Activated CD8-positive, alpha-beta memory T cell treated with anti-CD3 and anti-CD28 coated beads for 4 hours (primary cell): ENCODE data around the gene ABHD17B.
"Not testable (repeated sequence)": the region's sequence is repeated elsewhere in the genome, so short reads cannot be mapped to it uniquely, and the experiment has no call there.

Experiments used
- DNase-seq, 2 donors: peaks; one replicate each; pipeline ENCODE4 v3.0.0-alpha.2; 2020; ENCODE audit warnings: low read depth in 2 of 2

Gene ABHD17B

DNA sequence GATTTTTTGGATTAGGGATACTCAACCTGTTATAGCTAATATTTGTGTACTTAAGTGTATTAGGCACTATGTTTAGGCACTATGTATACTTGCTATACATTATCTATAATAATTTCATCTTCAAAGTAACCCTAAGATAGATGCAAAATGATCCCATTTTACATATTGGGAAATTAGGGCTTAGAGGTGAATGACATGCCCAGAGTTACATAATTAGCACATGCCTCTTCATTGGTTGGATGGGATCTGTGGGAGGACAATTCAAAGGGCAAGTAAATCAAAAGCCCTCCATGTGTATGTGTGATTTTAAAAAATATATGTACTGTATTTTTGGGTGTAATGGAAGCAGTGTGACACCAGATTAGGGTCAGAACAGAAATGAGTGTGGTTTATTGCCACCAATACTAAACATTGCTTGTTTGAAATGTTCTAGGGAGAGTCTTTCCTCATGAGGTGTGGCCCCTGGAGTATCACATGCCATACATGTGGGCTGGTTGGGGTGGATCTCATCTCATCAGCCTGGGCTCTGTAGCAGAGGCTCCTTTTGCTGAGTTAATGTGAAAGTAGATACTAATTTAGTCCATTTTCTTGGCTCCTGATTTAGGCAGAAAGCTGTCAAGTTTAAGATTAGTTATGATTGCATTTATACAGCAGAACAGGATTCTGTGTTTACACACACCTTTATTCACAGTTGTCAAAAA, 6.0 kb upstream of the ABHD17B start:
- DNase-seq = no peak

DNA sequence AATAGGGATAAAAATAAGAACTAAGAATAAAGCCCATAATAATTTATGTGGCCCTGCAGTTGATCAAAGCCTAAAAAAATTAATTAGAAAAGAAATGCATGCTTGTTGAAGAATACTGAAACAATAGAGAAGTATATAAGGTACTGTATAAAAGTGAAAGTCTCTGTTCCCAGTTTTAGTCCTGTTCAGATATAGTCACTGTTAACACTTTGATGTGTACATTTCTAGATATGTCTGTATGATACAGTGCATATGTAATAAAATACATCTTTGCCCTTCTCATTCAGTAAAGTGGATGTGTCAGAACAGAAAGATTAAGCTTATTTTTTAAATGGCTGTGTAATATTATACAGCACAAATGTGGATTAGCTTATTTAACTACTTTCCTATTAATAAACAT, 4.5 kb upstream of the ABHD17B start:
- DNase-seq = no peak

DNA sequence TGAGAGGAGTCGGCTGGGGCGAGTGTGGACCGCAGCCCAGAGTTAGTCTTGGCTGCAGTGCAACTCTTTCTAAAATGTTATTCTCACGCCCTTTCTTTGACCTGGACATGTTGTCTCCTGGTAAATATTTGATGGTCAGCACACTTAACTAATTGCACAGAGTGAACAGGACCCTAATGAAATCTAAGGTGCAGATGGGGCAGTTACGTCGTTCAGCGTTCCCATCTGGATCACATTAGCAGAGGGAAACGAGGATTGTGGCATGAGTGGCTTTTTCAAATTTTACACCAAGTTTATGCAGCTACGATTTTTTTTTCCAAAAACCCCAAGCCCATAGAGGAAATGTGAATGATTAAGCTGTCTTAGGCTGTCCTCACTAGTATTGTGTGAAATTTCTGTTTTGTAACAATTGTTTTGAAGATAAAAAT, 929 bp upstream of the ABHD17B start:
- DNase-seq = no peak

DNA sequence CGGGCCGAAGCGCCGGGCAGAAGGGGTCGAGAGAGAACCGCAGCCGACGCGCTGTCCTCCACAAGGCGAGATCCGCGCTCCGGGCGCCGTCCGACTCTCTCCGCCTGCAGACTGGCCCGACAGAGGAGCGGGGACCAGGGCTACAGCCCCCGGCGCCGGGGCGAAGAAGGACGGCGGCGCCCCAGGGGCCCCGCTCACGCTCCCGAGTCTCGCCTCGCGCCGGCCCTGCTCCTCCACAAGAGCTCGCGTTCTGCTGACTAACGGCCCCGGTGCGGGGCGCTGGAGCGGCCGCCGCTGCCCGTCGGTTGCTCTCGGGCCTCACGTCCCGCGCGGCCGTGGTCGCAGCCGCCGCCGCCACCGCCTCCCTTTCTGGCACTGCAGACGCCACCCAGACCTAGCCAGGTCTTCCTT, 338 bp downstream of the ABHD17B start:
- DNase-seq = no peak

DNA sequence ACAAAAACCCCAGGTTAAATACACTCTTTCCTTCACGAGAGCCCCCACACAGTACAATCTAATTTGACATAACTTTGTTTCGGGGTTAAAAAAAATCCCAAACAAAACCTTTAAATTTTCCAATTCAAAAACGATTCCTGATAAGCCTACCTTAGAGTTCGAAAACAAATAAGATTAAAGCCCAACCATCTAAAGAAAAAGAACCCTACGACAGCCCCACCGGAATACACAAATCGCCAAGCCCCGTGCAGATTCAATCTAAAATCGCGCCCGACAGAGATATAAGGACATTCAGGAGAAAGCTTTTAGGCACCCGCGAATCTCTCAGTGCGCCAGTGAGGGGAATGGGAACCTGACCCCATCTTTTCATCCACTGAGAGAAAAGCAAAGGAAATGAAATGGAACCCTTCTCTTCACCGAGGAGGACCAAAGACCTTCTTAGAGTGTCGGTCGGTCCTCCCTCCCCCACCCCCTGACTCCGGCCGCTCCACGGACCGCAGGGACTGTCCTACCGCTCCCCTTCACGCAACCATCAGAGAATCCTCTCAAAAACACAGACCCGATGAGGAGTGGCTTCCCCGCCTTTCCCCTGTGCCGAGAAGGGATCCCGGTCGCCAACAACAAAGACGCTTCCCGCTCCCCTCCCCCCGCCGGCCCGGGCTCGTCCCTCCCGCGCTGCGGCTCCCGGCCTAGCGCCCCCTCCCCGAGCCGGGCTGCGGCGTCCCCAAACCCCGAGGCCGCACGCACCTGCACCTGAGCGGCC, 925 bp downstream of the ABHD17B start:
- DNase-seq = no peak

DNA sequence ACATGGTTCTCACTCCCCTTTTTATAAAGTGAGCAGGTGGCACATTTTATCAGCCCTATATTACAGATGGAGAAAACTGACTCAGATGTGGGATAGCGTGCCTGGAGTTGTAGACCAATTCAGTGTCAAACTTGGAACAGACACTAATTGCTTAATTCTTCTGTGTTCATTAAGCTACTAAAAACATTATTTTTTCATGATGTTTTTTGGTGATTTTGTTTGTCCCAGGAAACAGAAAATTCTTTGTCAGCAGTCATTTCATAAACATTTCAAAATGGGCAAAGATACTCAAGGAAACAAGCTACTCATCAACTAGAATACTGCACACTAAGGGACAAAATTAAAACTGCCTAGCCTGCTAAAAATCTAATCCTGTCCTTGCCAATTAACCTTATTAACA, 2.2 kb downstream of the ABHD17B start:
- no peak for DNase-seq

DNA sequence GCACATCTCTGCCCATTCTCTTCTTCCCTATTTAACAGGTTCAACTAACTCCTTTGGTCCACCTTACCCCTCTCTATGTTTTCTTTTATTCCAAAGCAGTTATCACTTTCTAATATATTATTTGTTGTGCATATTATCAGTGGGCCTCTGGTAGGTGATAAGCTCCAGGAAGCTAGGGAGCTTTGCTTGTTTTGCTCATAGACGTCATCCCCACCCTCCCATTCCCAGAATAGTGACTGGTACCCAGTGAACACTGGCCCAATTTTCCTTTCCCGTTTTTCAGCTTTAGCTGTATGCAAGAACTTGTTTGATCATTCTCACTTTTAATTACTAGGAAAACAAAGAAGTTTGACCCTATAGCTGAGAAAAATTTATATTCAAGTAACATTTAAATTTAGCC, 6.9 kb downstream of the ABHD17B start:
- no peak for DNase-seq

DNA sequence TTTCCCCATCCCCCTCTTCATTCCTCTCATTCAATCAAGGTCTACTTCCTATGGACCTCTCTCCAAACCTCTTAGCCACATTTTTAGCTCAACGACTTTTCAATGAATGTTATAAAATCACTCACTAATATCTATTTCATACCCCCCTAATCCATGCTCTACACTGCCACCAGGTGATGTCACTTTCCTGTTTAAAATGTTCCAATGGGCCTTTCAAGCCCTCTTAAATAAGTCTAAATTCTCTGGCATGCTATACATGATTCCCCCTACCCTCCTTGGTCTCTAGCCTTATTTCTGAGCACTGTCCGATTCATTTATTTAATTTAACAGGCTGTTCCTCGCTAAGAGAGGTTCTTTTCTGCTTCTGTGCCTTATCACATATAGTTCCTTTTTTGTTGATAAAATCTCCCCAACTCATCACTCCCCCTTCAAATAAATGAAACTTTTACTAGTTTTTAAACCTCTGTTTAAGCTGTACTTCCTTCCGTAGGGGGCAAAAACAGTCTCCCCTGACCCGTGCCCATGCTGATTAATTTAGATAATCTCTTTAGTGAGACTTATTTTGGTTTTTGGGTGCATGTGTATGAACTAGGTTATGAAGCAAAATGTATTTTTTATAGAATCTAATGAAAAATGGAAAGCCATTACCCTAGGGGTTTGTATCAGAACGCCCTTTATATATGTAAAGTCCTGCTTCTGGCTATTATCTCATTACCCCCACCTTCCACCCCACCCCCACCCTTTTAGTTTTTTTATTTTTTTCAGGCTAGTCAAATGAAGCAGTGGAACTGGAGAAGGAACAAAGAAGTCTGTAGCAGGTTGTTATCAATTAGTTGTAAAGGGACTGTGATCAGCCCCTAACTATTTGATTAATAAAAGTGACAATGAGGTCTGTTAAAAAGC, 9.0 kb downstream of the ABHD17B start:
- DNase-seq = no peak

DNA sequence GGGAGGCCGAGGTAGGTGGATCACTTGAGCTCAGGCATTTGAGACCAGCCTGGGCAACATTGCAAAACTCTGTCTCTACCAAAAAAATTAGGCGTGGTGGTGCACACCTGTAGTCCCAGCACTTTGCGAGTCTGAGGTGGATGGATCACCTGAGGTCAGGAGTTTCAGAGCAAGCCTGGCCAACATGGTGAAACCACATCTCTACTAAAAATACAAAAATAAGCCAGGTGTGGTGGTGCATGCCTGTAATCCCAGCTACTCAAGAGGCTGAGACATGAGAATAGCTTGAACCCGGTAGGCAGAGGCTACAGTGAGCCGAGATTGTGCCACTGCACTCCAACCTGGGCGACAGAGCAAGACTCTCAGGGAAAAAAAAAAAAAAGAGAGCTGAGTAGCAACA, 12.2 kb downstream of the ABHD17B start:
- DNase-seq = not testable (repeated sequence)

DNA sequence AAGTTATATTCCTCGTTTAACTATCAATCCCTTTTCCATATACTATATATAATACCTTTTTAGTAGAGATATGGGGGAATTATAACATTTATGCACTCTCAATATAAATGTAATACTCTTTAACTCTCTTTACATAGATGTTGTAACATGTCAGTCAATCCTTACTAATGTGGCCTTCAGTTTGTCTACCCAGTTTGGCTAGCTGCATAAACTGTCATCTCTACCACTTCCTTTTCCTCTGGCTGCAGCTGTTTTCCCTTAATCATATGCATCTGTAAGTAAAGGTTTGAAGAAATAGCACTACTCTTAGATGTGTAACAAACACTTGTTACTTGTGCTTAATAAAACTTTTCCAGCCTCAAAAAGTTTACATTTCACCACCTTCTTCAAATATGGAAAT, 13.4 kb downstream of the ABHD17B start:
- DNase-seq = no peak

DNA sequence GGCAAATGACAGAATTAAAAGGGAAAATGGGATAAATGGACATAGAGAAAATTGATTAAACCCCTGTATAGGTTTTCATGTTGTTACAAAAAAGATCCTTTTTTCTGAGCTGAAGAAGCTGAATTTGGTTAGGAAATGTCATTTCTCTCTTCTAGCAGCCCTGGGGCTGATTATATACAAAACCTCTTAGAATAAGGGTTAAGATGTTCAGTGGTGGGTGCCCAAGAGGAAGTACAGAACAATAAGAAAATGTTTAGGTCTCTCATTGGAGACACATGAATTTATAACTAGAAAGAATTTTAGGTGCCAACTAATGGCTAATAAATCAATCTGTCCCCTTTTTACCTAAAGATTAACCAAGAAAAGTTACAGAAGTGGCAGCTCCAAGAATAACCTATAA, 14.2 kb downstream of the ABHD17B start:
- DNase-seq = no peak

DNA sequence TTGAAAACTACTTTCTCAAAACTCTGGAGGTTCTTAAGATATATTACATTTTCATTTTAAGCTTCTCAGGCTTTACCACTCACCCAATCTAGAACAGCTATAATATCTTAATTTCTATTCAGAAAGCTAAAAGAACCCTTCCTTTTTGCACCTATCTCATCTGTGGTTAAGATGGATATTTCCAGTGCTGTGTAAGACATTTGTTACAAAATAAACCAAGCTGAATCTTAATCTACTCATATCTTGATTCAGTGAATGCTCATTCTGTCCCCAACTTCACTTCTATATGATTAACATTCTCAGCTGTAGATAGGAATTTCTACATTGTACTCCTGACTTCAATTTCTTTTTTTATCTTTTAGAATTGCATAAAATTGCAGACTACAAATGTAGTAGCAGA, 15.0 kb downstream of the ABHD17B start:
- DNase-seq = no peak

DNA sequence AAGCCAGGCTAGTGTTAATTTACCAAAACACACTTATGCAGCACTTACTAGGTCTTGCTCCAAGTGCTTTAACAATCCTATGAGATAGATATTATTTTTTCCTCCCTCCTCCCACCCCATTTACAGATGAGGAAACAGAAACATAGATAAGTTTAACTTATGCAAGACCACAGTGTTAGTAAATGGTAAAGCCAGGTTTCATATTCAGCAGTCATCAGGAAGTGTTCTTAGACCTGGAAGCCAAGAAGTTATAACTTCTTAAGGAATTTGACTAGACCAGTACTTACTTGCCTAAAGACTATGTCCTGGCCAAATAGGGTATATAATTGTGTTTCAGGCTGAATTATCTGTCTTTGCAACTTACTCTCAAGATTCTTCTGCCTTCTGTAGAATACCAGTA, 15.9 kb downstream of the ABHD17B start:
- no peak for DNase-seq

DNA sequence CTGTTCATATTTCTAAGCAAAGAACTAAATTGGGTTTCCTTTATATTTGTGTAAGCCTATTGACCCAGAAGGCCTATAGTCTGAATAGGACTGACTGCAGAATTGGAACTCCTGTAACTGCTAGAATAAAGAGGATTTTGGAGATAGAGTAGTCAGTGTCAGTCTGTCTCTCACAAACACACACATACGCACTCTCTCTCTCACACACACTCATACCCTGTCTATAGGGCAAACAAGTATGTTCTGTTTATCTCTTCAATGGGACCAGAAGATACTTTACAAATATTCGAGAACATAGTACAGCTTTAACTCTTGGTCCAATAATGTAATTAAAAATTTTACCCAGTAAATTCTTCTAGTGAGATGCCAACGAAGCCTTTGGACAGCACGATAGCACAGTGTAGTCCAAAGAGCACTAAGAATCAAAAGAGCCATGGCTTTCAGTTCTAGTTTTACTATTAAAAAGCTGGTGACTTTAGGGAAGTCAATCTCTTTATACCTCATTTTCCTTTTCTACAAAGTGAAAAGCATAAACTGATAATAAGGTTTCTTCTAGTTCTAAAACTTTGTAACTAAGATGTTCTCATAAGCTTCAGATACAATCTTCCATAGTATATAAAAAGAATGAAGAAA, 19.3 kb downstream of the ABHD17B start:
- no peak for DNase-seq

DNA sequence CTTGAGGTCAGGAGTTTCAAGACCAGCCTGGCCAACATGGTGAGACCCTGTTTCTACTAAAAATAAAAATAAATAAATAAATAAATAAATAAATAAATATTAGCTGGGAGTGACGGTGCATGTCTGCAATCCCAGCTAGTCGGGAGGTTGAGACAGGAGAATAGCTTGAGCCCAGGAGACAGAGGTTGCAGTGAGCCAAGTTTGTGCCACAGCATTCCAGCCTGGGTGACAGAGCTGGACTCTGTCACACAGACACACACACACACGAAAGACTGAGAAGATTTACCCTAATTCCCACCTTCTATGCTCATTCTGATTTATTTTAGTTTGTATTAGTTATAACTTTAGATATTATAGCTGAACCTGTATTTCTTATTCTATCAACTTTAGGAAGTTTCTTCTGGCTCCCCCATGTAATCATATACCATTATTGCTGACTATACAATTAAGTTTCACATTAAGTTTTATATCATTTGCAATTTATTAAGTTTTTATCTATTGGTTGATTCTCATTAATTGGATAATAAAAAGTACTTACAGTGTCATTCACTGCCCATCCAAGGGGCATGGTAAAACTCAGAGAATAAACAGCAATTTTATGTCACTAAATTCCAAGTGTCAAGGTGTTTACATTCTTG, 20.8 kb downstream of the ABHD17B start:
- no peak for DNase-seq

DNA sequence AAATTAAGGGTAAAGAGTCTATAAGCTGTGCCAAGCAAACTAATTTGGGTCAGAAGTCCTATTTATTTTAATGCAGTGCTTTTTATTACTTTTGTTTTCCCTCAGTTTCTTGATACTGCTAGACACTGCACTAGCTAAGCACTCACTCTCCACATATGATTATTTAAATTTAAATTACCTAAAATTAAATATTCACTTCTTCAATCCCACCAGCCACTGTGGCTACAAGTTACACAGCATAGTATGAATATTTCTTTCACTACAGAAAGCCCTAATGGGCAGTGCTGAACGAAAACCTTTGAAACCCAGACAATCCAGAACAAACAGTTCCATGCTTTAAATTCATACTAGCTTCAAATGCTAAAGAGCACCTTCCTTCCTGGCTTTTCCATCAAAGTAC, 23.6 kb downstream of the ABHD17B start:
- DNase-seq = no peak

DNA sequence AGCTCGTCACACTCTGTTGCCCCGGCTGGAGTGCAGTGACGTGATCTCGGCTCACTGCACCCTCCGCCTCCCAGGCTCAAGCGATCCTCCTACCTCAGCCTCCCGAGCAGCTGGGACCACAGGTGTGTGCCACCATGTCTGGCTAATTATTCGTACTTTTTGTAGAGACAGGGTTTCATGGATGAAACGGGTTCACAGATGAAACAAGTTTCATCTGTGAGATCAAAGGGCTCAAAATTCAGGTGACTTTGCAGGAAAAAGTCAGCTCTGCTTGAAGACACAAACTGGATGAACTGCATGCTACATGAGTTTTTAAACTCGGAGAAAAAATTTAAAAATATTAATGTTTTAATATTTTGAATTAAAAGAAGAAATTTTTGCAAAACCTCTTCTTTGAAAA, 24.5 kb downstream of the ABHD17B start:
- no peak for DNase-seq

DNA sequence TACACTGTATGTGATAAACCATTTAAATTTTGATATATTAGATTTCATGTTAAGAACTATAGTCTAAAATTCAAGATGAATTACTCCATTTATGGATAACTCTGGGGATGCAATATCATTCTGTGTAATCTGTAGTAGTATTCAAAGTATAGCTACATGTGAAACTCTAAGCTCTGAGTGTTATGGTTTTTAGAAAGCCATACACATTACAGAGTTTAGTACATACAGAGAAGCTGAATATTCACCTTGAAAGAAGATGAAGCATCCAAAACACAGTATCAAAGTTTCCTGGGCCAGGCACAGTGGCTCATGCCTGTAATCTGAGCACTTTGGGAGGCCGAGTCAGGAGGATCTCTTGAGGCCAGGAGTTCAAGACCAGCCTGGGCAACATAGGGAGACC, 25.0 kb downstream of the ABHD17B start:
- no peak for DNase-seq

DNA sequence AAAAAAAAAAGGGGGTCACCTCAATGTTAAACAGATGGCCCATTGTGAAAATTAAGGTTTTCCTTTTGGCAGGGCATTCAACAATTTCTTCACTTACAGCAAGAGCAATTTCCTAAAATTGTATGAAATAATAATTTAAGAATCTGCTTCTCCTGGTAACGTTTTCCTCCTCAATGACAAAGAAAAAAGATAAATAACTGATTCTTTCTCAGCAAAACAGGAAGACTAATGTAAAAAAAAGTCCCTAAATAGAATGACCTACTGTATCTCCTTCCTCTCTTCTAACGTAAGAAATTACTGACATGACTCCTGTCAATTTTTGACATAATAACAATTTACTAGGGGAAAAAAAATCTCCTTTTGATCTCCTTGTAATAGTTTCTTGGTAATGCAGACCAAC, 25.5 kb downstream of the ABHD17B start:
- no peak for DNase-seq

DNA sequence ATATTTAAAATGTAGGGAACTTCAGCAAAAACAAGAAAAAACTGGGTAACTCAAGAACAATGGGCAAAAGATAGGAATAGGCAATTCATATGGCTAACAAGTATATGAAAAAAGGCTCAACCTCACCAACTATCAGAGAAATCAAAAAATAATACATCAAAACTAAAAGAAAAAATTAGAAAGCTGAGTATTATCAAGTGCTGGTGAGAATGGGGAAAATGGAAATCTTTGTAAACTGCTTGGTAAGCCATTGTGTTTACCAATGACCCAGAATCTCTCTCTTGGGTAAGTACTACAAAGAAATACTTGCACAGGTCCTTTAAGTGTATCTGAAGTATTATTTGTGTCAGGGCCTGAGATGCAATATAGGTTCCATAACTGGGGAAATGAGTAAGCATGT, 27.0 kb downstream of the ABHD17B start:
- no peak for DNase-seq

DNA sequence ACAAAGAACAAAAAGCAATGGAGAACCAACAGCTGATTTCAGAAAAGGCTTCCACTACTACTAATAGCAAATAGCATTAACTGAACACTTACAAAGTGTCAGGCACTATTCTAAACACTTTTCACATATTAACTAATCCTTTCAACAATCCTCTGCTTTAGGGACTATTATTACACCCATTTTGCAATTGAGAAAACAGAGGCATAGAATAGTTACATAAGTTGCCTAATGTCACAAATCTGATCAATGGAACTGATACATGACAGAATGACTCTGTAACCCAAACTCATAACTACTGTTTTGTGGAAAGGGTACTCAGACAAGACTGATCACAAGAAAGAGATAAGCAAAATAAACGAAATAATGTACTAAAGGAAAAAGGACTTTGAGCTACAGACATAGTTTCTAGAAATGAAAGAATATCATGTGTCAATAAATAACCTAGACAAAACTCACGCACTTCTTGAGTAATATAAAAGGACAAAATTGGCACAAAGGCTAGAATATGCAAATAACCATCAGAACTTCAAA, 31.3 kb downstream of the ABHD17B start:
- DNase-seq = no peak
